Melanocyte of skin (primary cell): ENCODE results near the gene AMBN. TPM values are rescaled to one million over a fixed set of nuclear protein-coding genes. Genes with fewer than 3 reads are reported as not detected.

ENCODE experiments used
- total RNA-seq, 2 donors: library from RNA; depleted of rRNA; stranded (reverse); fragments of >200 nt; gene quantifications; 2 replicates each; pipeline ENCODE4 v1.2.3, GENCODE V29; 2012

The AMBN gene, protein sequence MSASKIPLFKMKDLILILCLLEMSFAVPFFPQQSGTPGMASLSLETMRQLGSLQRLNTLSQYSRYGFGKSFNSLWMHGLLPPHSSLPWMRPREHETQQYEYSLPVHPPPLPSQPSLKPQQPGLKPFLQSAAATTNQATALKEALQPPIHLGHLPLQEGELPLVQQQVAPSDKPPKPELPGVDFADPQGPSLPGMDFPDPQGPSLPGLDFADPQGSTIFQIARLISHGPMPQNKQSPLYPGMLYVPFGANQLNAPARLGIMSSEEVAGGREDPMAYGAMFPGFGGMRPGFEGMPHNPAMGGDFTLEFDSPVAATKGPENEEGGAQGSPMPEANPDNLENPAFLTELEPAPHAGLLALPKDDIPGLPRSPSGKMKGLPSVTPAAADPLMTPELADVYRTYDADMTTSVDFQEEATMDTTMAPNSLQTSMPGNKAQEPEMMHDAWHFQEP
- not detected for total RNA-seq

DNA sequence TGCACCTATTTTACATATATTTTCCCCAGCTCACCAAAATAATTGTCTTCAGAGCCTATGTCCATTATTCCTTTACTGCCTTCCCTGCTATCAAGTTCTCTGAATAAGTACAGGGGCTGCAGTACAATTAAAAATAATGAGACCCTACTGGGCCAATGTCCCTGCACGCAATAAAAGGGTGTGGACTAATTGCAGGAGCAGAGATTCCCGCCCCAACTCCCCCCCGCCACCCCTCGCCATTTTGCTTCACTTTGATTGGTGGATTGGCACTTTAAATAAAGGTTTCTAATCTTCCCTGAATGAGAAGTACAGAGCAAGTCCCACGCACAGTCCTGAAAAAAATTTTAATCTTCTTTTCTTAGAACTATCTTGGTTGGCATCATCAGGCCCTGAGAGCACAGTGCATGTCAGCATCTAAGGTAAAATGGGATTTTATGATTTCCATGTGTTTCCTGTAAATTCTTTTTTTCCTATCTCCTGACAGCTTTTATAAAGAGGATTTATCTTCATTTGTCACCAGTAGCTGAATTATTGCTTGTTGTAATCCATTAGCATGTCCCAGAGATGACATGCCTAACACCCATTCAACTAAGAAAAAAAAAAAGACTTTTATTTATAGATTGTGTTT, at the start of gene AMBN:
TSS of gene AMBN (plus strand) at position 302 of the 628 bp plus-strand sequence. CDS start at position 405, 103 bp downstream.

DNA sequence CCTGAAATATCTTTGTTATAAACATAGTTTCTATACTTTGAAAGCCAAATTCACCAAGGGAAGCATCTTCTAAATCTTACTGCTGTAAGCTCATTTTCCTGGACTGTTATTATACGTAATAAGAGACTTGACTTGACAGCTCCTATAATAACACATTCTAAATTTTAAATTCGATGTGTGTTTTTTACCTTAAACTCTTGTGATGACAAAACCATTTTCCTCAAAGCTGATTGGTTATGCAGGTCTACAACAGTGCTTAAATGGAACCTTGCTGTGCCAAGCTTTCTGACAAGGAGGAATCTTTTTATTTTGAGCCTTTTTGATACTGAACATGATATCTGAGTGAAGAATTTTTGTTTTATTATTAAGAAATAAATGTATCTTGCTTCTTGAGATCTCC, 36.4 kb downstream of the AMBN start, which contains the start of gene ENAM:
TSS of gene ENAM (plus strand) at position 301 of the 400 bp plus-strand sequence. CDS start 757 bp downstream, outside the sequence.

Other genes starting within 250 kb of the AMBN start
- gene SMR3A, start 231.5 kb upstream of the AMBN start, total RNA-seq = not detected
- not detected for gene SMR3B, start 209.1 kb upstream of the AMBN start, total RNA-seq
- gene OPRPN, start 194.3 kb upstream of the AMBN start, total RNA-seq = not detected
- gene MUC7, start 120.1 kb upstream of the AMBN start, total RNA-seq = not detected
- gene AMTN, start 73.7 kb upstream of the AMBN start, total RNA-seq = not detected
- not detected for gene ENAM, start 36.5 kb downstream of the AMBN start, total RNA-seq
- not detected for gene JCHAIN, start 74.3 kb downstream of the AMBN start, total RNA-seq
- 10 to 100 TPM; 17.6 to 20.3 TPM for gene UTP3, start 96.3 kb downstream of the AMBN start, total RNA-seq
- gene RUFY3, start 129.7 kb downstream of the AMBN start, total RNA-seq = 100 to 1,000 TPM in 1 of 2 donors, 10 to 100 TPM in 1; 82.6 to 166 TPM
- 100 to 1,000 TPM; 105 to 128 TPM for gene GRSF1, start 247.6 kb downstream of the AMBN start, total RNA-seq